Measurements from ENCODE around the gene LRP5.

- TF ChIP-seq POLR2A (IDR thresholded peaks at IDR 0.05) (no peak), CTCF (IDR thresholded peaks at IDR 0.05) (no peak), EP300 (IDR thresholded peaks at IDR 0.05) (no peak)
Measured at GRCh38 chr11:68432874-68433273, 120.5 kb downstream of the LRP5 start.
